A549 (cell line): ENCODE results near the gene OMP. TPM values are rescaled to one million over a fixed set of nuclear protein-coding genes. Genes with fewer than 3 reads are reported as not detected.

Source experiments
- ATAC-seq, 2 experiments: fragments of 200-7000 bp in 1 of 2; fragments of >200 bp in 1 of 2; cut with Nextera tagmentation in 1 of 2; cut with Tn5 transposase in 1 of 2; 3 replicates each; pipeline versions ENCODE4 v1.8.0 to v1.9.1; 2018 to 2020; ENCODE audit warnings: mild to moderate bottlenecking in 1 of 2, moderate library complexity in 1 of 2
- CTCF ChIA-PET: fragments of 300-600 bp; sonication (Branson Sonifier 250); formaldehyde crosslinking; extraction: SDS; loops from one replicate; lab custom pipeline; 2021; ENCODE audit warnings: antibody characterized with exemption, inconsistent platforms; lab: Yijun Ruan, JAX
- POLR2A ChIA-PET: fragments of 350-600 bp; formaldehyde crosslinking; extraction: SDS; loops from one replicate; lab custom pipeline; 2021; ENCODE audit warnings: antibody characterized with exemption, inconsistent platforms; lab: Yijun Ruan, JAX
- DNase-seq, 2 experiments: peaks; one replicate each; pipeline versions ENCODE4 v3.0.0 to v3.0.0-alpha.2; 2011 to 2016; ENCODE audit warnings: low read depth in 1 of 2, low spot score in 1 of 2
- FAIRE-seq: peaks from 2 replicates; lab custom pipeline; 2011; peaks lifted over from hg19 to GRCh38; lab: Jason Lieb, UNC
- H3K27ac ChIP-seq, 2 experiments: fragments of >200 bp; sonication (Bioruptor Twin); formaldehyde crosslinking; 3 replicates each; pipeline ENCODE4 v1.5.1; 2016 to 2017
- H3K4me1 ChIP-seq: fragments of >200 bp; sonication (Bioruptor Twin); formaldehyde crosslinking; 3 replicates; pipeline ENCODE4 v1.6.1; 2016
- H3K4me2 ChIP-seq: fragments of >200 bp; sonication (Bioruptor Twin); formaldehyde crosslinking; 3 replicates; pipeline ENCODE4 v1.6.1; 2016
- H3K4me3 ChIP-seq: fragments of >200 bp; sonication (Bioruptor Twin); formaldehyde crosslinking; 3 replicates; pipeline ENCODE4 v1.5.1; 2016
- H3K9me3 ChIP-seq: fragments of >200 bp; sonication (Bioruptor Twin); formaldehyde crosslinking; 3 replicates; pipeline ENCODE4 v1.6.1; 2016
- BHLHE40 ChIP-seq: IDR thresholded peaks from 2 replicates; pipeline ENCODE4 v1.6.1; 2012; ENCODE audit warnings: low read depth, low read length, inconsistent platforms
- CHD2 ChIP-seq: fragments of 150-350 bp; IDR thresholded peaks from 2 replicates; pipeline ENCODE4 v1.6.1; 2014; ENCODE audit warnings: low read length; ENCODE audit not compliant: partially characterized antibody
- EHF ChIP-seq: fragments of 250-450 bp; sonication (Bioruptor Pico); IDR thresholded peaks from 2 replicates; pipeline ENCODE4 v1.5.0; 2020; ENCODE audit warnings: mild to moderate bottlenecking
- EP300 ChIP-seq, 2 experiments: fragments of >200 bp; sonication (Bioruptor Twin); formaldehyde crosslinking; IDR thresholded peaks; 2 replicates in 1 of 2; 3 replicates in 1 of 2; pipeline ENCODE4 v1.6.1; 2016 to 2017
- ESRRA ChIP-seq: fragments of 150-350 bp; IDR thresholded peaks from 2 replicates; pipeline ENCODE4 v1.6.1; 2014; ENCODE audit warnings: mild to moderate bottlenecking, low read length, borderline replicate concordance
- FOSB ChIP-seq: fragments of 250-450 bp; sonication (Bioruptor Pico); IDR thresholded peaks from 2 replicates; pipeline ENCODE4 v1.5.0; 2020; ENCODE audit warnings: mild to moderate bottlenecking, moderate library complexity
- FOXS1 ChIP-seq: fragments of 250-450 bp; sonication (Bioruptor Pico); IDR thresholded peaks from 2 replicates; pipeline ENCODE4 v1.5.0; 2020; ENCODE audit warnings: mild to moderate bottlenecking, moderate library complexity
- HDAC2 ChIP-seq: fragments of 200-600 bp; sonication (generic); IDR thresholded peaks from 2 replicates; pipeline ENCODE4 v1.6.1; 2016
- HOXA7 ChIP-seq: fragments of 250-450 bp; sonication (Bioruptor Pico); IDR thresholded peaks from 2 replicates; pipeline ENCODE4 v1.5.0; 2020; ENCODE audit warnings: mild to moderate bottlenecking, moderate library complexity
- HOXB5 ChIP-seq: fragments of 250-450 bp; sonication (Bioruptor Pico); IDR thresholded peaks from 2 replicates; pipeline ENCODE4 v1.5.0; 2020; ENCODE audit warnings: mild to moderate bottlenecking, moderate library complexity
- JUN ChIP-seq, 2 experiments: fragments of >200 bp; sonication (Bioruptor Twin); formaldehyde crosslinking; IDR thresholded peaks; 2 replicates in 1 of 2; 3 replicates in 1 of 2; pipeline ENCODE4 v1.6.1; 2016 to 2017
- JUNB ChIP-seq: fragments of >200 bp; sonication (Bioruptor Twin); formaldehyde crosslinking; IDR thresholded peaks from 2 replicates; pipeline ENCODE4 v1.6.1; 2016
- MAFK ChIP-seq: fragments of 450-650 bp; IDR thresholded peaks from 2 replicates; pipeline ENCODE4 v1.6.1; 2014; ENCODE audit not compliant: partially characterized antibody
- MYC ChIP-seq: IDR thresholded peaks from 2 replicates; pipeline ENCODE4 v1.6.1; 2012; ENCODE audit warnings: mild to moderate bottlenecking, inconsistent platforms, low read length, improper control_type of control experiment, borderline replicate concordance
- NFE2L2 ChIP-seq: fragments of 150-350 bp; conservative IDR thresholded peaks from 2 replicates; pipeline ENCODE4 v1.6.1; 2014; ENCODE audit warnings: low read length
- PHF8 ChIP-seq: fragments of 200-600 bp; sonication (generic); IDR thresholded peaks from 2 replicates; pipeline ENCODE4 v1.6.1; 2016; ENCODE audit warnings: low read depth, mild to moderate bottlenecking, antibody characterized with exemption, moderate library complexity, borderline replicate concordance
- POLR2A ChIP-seq: IDR thresholded peaks from 2 replicates; pipeline ENCODE4 v1.6.1; 2012; ENCODE audit warnings: mild to moderate bottlenecking, low read length
- RARB ChIP-seq: fragments of 250-450 bp; sonication (Bioruptor Pico); IDR thresholded peaks from 2 replicates; pipeline ENCODE4 v1.8.0; 2021; ENCODE audit warnings: mild to moderate bottlenecking, moderate library complexity
- REST ChIP-seq: fragments of 200-600 bp; sonication (generic); IDR thresholded peaks from 2 replicates; pipeline ENCODE4 v1.6.1; 2016; ENCODE audit warnings: antibody characterized with exemption, mild to moderate bottlenecking, moderate library complexity
- TP53 ChIP-seq: fragments of 250-450 bp; sonication (Bioruptor Pico); IDR thresholded peaks from 2 replicates; pipeline ENCODE4 v1.5.0; 2021; ENCODE audit warnings: mild to moderate bottlenecking, moderate library complexity
- ZFP36 ChIP-seq: fragments of 450-650 bp; IDR thresholded peaks from 2 replicates; pipeline ENCODE4 v1.6.1; 2014; ENCODE audit warnings: borderline replicate concordance; ENCODE audit not compliant: partially characterized antibody
- WGBS: methylation state at CpG from one replicate; pipeline ENCODE4 v1.1.6; 2017; ENCODE audit errors: missing lambda C conversion rate; 5-methylcytosine and 5-hydroxymethylcytosine counted together
- polyA plus RNA-seq, 4 experiments: library from polyadenylated mRNA; depleted of rRNA in 3 of 4; stranded (reverse); fragments of >200 nt; fragmentation: RNase III in 1 of 4; extraction: RNeasy Plus Mini Kit Qiagen cat#74134 plus additional on column Dnase treatment in 1 of 4; gene quantifications; 2 replicates in 3 of 4; 3 replicates in 1 of 4; pipeline ENCODE4 v1.2.3, GENCODE V29; 2011 to 2017
- TF ChIP-seq, protein P1 (sequence below): fragments of >200 bp; sonication (Bioruptor Twin); formaldehyde crosslinking; IDR thresholded peaks from 2 replicates; pipeline ENCODE4 v1.6.1; 2016
- TF ChIP-seq, protein P2 (sequence below): fragments of 250-450 bp; sonication (Bioruptor Pico); IDR thresholded peaks from 2 replicates; pipeline ENCODE4 v1.5.0; 2021; ENCODE audit warnings: mild to moderate bottlenecking, moderate library complexity, borderline replicate concordance
- TF ChIP-seq, protein P3 (sequence below): fragments of >200 bp; sonication (Bioruptor Twin); formaldehyde crosslinking; IDR thresholded peaks from 3 replicates; pipeline ENCODE4 v1.6.1; 2016

Gene OMP
- polyA plus RNA-seq, 2 of the 4 experiments (the other 2 are of a cell fraction): not detected

DNA sequence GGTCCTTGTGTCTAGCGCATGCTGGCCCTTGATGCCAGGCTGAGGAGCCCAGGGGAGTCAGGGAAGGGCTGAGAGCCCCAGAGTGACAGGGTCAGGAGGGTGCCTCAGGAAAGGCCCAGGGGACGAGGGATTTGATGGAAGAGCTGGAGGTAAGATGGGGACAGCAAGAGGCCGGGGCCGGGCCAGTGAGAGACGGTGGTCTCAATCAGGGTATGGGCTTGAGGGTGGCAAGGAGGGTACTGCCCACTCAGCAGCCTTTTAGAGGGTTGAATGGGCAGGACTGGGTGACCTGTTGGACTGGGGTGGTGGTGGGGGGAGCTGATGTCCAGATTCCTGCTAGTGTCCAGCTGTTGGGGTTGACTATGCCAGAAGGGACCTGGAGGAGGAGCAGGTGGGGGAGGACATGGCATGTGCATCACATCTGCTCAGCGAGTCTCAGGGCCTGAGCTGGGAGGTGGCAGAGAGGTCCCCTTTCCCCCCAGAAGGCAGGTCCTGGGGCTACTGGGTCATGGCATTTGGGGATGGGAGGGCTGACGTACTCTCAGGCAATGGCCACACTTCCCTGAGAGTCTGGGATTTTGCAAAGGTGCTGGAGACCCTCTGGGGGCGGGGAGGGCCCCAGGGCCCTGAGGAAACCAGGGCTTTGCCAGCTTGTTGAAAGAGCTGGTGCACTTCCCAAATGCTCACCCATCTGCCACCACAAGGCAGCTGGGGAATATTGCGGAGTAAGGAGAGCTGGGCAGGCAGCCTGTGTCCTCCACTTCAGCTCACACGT is 43.8 kb downstream of the OMP start:
- CTCF ChIA-PET: interaction anchor here (0.9 to 7.4 kb wide), 8 partner anchors 10 to 402 kb away, joined by 3 to 39 read pairs (median 5); partner anchors contain the start of gene MYO7A
- FAIRE-seq (no peak), DNase-seq (no peak), ATAC-seq (peak in 1 of 2 experiments; percentile 16; a peak in 1 of 6 replicates)
- H3K4me2 ChIP-seq: no peak overlapping the region
- no peak overlapping the region for H3K4me3 ChIP-seq
- no peak for TF ChIP-seq NFE2L2
- TF ChIP-seq HOXA7 (CRISPR knock-in tag): no peak
- TF ChIP-seq, protein P1, sequence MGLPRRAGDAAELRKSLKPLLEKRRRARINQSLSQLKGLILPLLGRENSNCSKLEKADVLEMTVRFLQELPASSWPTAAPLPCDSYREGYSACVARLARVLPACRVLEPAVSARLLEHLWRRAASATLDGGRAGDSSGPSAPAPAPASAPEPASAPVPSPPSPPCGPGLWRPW: no peak
- no peak for TF ChIP-seq EHF (CRISPR knock-in tag)
- no peak for TF ChIP-seq POLR2A
- no peak for TF ChIP-seq HDAC2
- no peak for TF ChIP-seq RARB (CRISPR knock-in tag)
- TF ChIP-seq HOXB5: no peak
- no peak for TF ChIP-seq FOSB
- no peak for TF ChIP-seq FOXS1 (CRISPR knock-in tag)
- no peak for TF ChIP-seq CHD2
- TF ChIP-seq, protein P2, sequence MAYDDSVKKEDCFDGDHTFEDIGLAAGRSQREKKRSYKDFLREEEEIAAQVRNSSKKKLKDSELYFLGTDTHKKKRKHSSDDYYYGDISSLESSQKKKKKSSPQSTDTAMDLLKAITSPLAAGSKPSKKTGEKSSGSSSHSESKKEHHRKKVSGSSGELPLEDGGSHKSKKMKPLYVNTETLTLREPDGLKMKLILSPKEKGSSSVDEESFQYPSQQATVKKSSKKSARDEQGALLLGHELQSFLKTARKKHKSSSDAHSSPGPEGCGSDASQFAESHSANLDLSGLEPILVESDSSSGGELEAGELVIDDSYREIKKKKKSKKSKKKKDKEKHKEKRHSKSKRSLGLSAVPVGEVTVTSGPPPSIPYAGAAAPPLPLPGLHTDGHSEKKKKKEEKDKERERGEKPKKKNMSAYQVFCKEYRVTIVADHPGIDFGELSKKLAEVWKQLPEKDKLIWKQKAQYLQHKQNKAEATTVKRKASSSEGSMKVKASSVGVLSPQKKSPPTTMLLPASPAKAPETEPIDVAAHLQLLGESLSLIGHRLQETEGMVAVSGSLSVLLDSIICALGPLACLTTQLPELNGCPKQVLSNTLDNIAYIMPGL (CRISPR knock-in tag): no peak
- no peak for TF ChIP-seq MAFK
- no peak for TF ChIP-seq ZFP36
- TF ChIP-seq JUN (IDR thresholded peaks at IDR 0.05): no peak
- no peak for TF ChIP-seq MYC
- TF ChIP-seq REST: no peak
- no peak overlapping the region for H3K27ac ChIP-seq
- peaks cover 3% of the 10 kb centered on the region; the same call in 1 of the 3 replicates for H3K4me1 ChIP-seq
- 66% methylated on average over 10 of the region's 10 CpGs for WGBS
- POLR2A ChIA-PET: no interaction called here
- H3K9me3 ChIP-seq: no peaks in the 10 kb centered on the region

- no peak for DNase-seq
- no peak for TF ChIP-seq HOXB5
- TF ChIP-seq MAFK: no peak
- TF ChIP-seq EHF (CRISPR knock-in tag): no peak
- TF ChIP-seq PHF8: no peak
- no peak for TF ChIP-seq FOXS1 (CRISPR knock-in tag)
- no peak for TF ChIP-seq MYC
- no peak for TF ChIP-seq ESRRA
- TF ChIP-seq TP53 (CRISPR knock-in tag): no peak
- TF ChIP-seq JUNB: no peak
- no peak for TF ChIP-seq BHLHE40
- TF ChIP-seq RARB (CRISPR knock-in tag): no peak
- TF ChIP-seq EP300 (IDR thresholded peaks at IDR 0.05): no peak
- TF ChIP-seq, protein P3, sequence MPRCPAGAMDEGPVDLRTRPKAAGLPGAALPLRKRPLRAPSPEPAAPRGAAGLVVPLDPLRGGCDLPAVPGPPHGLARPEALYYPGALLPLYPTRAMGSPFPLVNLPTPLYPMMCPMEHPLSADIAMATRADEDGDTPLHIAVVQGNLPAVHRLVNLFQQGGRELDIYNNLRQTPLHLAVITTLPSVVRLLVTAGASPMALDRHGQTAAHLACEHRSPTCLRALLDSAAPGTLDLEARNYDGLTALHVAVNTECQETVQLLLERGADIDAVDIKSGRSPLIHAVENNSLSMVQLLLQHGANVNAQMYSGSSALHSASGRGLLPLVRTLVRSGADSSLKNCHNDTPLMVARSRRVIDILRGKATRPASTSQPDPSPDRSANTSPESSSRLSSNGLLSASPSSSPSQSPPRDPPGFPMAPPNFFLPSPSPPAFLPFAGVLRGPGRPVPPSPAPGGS: no peak
- TF ChIP-seq, all 56 proteins: peak for 0
- no peak for FAIRE-seq
- no peaks in the 10 kb centered on the region for H3K9me3 ChIP-seq
- H3K4me1 ChIP-seq: peaks cover 3% of the 10 kb centered on the region; the same call in 1 of the 3 replicates
- no peak for ATAC-seq
- POLR2A ChIA-PET: no interaction called here
- WGBS: 7% methylated on average over 1 of the region's 1 CpG
- no peak overlapping the region for H3K4me2 ChIP-seq
- CTCF ChIA-PET: interaction anchor here (1.0 to 7.4 kb wide), 6 partner anchors 19 to 44 kb away, joined by 3 to 39 read pairs (median 6); partner anchors contain the start of gene MYO7A
- no peak overlapping the region for H3K4me3 ChIP-seq
- H3K27ac ChIP-seq: no peak overlapping the region
Measured at GRCh38 chr11:77147036-77147315, 44.3 kb downstream of the OMP start.
